GM13976 (cell line): Measurements from ENCODE around the gene PLPPR5.

Experiments used
- DNase-seq: peaks from one replicate; pipeline ENCODE4 v3.0.0; 2012; ENCODE audit warnings: low spot score
- CTCF ChIP-seq: IDR thresholded peaks from 2 replicates; pipeline ENCODE4 v1.5.1; 2012; ENCODE audit warnings: borderline replicate concordance, mild to moderate bottlenecking; ENCODE audit not compliant: insufficient read depth; ENCODE audit errors: extremely low read depth, missing control alignments, control extremely low read depth
- in situ Hi-C: fragments of 300-500 bp; cut with MboI; formaldehyde crosslinking; loops from one replicate; pipeline ENCODE4 v1.12.0; 2022; ENCODE audit warnings: low sequenced_read_pairs, mixed read lengths, inconsistent platforms; ENCODE audit not compliant: unreplicated experiment

The PLPPR5 gene

GRCh38 chr1:98989556-98989907, 15.1 kb downstream of the PLPPR5 start:
- no peak for TF ChIP-seq CTCF
- in situ Hi-C loops = no loop called here
- no peak for DNase-seq

GRCh38 chr1:98988904-98989555, 15.6 kb downstream of the PLPPR5 start:
- in situ Hi-C loops = no loop called here
- no peak for DNase-seq
- TF ChIP-seq CTCF = no peak

- no peak for DNase-seq
- in situ Hi-C loops = no loop called here
- TF ChIP-seq CTCF = no peak
Measured at GRCh38 chr1:98985687-98986086, 19.0 kb downstream of the PLPPR5 start.

GRCh38 chr1:98981917-98982513, 22.6 kb downstream of the PLPPR5 start:
- TF ChIP-seq CTCF = no peak
- in situ Hi-C loops = no loop called here
- DNase-seq = no peak

GRCh38 chr1:98979463-98979862, 25.2 kb downstream of the PLPPR5 start:
- TF ChIP-seq CTCF = no peak

GRCh38 chr1:98975810-98976209, 28.9 kb downstream of the PLPPR5 start:
- no peak for TF ChIP-seq CTCF
- in situ Hi-C loops = no loop called here
- DNase-seq = no peak

More at GRCh38 chr1:98979463-98979862, 25.2 kb downstream of the PLPPR5 start:
- no peak for DNase-seq
- in situ Hi-C loops = no loop called here
